ENCODE measurements around the gene NEXN.

DNA sequence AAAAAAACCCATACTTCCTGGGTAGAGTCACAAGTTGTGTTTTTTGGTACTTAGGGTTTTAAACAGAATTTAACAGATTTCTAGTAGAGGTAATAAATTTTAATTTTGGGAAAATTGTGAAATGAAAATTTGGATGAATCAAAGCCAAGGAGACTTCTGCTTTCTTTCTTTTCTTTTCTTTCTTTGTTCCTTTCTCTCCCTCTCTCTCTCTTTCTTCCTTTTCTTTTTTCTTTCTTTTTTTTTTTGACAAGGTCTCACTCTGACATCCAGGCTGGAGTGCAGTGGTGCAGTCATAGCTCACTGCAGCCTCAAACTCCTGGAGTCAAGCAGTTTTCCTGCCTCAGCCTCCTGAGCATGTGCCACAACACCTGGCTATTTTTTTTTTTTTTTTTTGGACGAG lies 46.9 kb upstream of the NEXN start:
- no peak for TF ChIP-seq POLR2AphosphoS5 (IDR thresholded peaks at IDR 0.05; ENCODE audit: low read depth)
- no peak for TF ChIP-seq GABPA (IDR thresholded peaks at IDR 0.05; ENCODE audit: low read depth)
- no peak for TF ChIP-seq REST (IDR thresholded peaks at IDR 0.05; ENCODE audit: insufficient replicate concordance, low read depth)
- TF ChIP-seq, protein P1, sequence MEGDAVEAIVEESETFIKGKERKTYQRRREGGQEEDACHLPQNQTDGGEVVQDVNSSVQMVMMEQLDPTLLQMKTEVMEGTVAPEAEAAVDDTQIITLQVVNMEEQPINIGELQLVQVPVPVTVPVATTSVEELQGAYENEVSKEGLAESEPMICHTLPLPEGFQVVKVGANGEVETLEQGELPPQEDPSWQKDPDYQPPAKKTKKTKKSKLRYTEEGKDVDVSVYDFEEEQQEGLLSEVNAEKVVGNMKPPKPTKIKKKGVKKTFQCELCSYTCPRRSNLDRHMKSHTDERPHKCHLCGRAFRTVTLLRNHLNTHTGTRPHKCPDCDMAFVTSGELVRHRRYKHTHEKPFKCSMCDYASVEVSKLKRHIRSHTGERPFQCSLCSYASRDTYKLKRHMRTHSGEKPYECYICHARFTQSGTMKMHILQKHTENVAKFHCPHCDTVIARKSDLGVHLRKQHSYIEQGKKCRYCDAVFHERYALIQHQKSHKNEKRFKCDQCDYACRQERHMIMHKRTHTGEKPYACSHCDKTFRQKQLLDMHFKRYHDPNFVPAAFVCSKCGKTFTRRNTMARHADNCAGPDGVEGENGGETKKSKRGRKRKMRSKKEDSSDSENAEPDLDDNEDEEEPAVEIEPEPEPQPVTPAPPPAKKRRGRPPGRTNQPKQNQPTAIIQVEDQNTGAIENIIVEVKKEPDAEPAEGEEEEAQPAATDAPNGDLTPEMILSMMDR (IDR thresholded peaks at IDR 0.05; ENCODE audit: insufficient read depth, low read length) = no peak
- no peak for TF ChIP-seq SPI1 (IDR thresholded peaks at IDR 0.05; ENCODE audit: borderline replicate concordance, low read depth)

Data from HL-60 (cell line).